ENCODE measurements around the gene TMCO1. TPM values are rescaled to one million over a fixed set of nuclear protein-coding genes. Genes with fewer than 3 reads are reported as not detected.
"Not testable (repeated sequence)": the region's sequence is repeated elsewhere in the genome, so short reads cannot be mapped to it uniquely, and the experiment has no call there.

The TMCO1 gene
- total RNA-seq, 1 experiment from 2014 or later, result 138 TPM

GRCh38 chr1:165683848-165684485 is 84.7 kb downstream of the TMCO1 start:
- H3K9me3 Mint-ChIP-seq (ENCODE audit: unreplicated experiment), result peaks cover 9% of the 10 kb centered on the region
- no peaks in the 10 kb centered on the region for H3K27me3 Mint-ChIP-seq (ENCODE audit: insufficient read depth, unreplicated experiment)
- Histone ChIP-seq H3K9me3 (no peaks in the 10 kb centered on the region), H3K27me3 (replicated peaks; ENCODE audit: control insufficient read depth, insufficient read depth, low read length) (no peaks in the 10 kb centered on the region), H3K36me3 (ENCODE audit: control insufficient read depth, insufficient read depth, low read length) (no peaks in the 10 kb centered on the region), H3K4me3 (ENCODE audit: low read depth, low read length) (no peak overlapping the region), H3K4me1 (no peaks in the 10 kb centered on the region)
- CTCF ChIA-PET, result no interaction called here
- peaks cover 11% of the 10 kb centered on the region for H3K36me3 Mint-ChIP-seq (ENCODE audit: insufficient read depth, unreplicated experiment)
- BruUV-seq (replicated peaks), result no TSS peak
- DNase-seq, result no peak
- no peak overlapping the region for H3K4me3 Mint-ChIP-seq (ENCODE audit: unreplicated experiment)
- H3K4me1 Mint-ChIP-seq (ENCODE audit: low read depth, unreplicated experiment), result no peaks in the 10 kb centered on the region
- POLR2A ChIA-PET, result no interaction called here
- TF ChIP-seq, protein P1, sequence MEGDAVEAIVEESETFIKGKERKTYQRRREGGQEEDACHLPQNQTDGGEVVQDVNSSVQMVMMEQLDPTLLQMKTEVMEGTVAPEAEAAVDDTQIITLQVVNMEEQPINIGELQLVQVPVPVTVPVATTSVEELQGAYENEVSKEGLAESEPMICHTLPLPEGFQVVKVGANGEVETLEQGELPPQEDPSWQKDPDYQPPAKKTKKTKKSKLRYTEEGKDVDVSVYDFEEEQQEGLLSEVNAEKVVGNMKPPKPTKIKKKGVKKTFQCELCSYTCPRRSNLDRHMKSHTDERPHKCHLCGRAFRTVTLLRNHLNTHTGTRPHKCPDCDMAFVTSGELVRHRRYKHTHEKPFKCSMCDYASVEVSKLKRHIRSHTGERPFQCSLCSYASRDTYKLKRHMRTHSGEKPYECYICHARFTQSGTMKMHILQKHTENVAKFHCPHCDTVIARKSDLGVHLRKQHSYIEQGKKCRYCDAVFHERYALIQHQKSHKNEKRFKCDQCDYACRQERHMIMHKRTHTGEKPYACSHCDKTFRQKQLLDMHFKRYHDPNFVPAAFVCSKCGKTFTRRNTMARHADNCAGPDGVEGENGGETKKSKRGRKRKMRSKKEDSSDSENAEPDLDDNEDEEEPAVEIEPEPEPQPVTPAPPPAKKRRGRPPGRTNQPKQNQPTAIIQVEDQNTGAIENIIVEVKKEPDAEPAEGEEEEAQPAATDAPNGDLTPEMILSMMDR (IDR thresholded peaks at IDR 0.05; ENCODE audit: insufficient read depth in 1 of 2, low read depth in 1 of 2, low read length in 1 of 2, severe bottlenecking in 1 of 2, unreplicated experiment in 1 of 2), result no peak
- no peak overlapping the region for H3K27ac Mint-ChIP-seq (ENCODE audit: unreplicated experiment)
- intact Hi-C loops (cut with micrococcal nuclease; ENCODE audit: unreplicated experiment), result no loop called here

DNA sequence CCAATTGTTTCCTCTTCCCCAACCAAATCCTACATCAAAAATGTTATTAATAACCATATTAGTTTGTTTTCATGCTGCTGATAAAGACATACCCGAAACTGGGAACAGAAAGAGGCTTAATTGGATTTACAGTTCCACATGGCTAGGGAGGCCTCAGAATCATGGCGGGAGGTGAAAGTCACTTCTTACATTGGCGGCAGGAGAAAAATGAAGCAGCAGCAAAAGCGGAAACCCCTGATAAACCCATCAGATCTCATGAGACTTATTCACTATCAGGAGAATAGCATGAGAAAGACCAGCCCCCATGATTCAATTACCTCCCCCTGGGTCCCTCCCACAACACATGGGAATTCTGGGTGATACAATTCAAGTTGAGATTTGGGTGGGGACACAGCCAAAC is 87.9 kb downstream of the TMCO1 start:
- H3K4me3 ChIP-seq (ENCODE audit: low read depth, low read length); DNase-seq; POLR2A ChIA-PET; intact Hi-C loops (cut with micrococcal nuclease; ENCODE audit: unreplicated experiment); H3K36me3 ChIP-seq (ENCODE audit: control insufficient read depth, insufficient read depth, low read length); H3K4me3 Mint-ChIP-seq (ENCODE audit: unreplicated experiment); H3K36me3 Mint-ChIP-seq (ENCODE audit: insufficient read depth, unreplicated experiment); BruUV-seq (replicated peaks); H3K27me3 Mint-ChIP-seq (ENCODE audit: insufficient read depth, unreplicated experiment); H3K27me3 ChIP-seq (replicated peaks; ENCODE audit: control insufficient read depth, insufficient read depth, low read length); H3K9me3 ChIP-seq; H3K4me1 ChIP-seq; H3K9me3 Mint-ChIP-seq (ENCODE audit: unreplicated experiment); H3K4me1 Mint-ChIP-seq (ENCODE audit: low read depth, unreplicated experiment); CTCF ChIA-PET; H3K27ac Mint-ChIP-seq (ENCODE audit: unreplicated experiment): not testable (repeated sequence)

DNA sequence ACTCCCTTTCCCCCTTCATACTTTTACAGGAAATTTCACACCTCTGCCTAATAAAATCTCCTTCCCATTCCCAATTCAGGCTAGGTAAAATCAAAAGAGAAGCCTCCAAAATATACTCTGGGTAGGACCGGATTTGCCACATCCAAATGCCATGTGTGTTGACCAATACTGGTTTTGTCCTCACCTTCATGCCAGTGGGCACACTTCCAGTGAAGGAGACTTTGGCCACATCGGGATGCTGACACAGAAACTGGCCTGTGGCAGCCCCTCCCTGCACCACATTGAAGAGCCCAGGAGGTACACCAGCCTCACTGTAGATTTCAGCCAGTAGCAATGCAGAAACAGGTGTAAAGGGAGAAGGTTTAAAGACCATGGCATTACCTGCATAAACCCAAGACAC is 88.4 kb downstream of the TMCO1 start:
- no peaks in the 10 kb centered on the region for H3K27me3 Mint-ChIP-seq (ENCODE audit: insufficient read depth, unreplicated experiment)
- H3K4me1 Mint-ChIP-seq (ENCODE audit: low read depth, unreplicated experiment), result no peaks in the 10 kb centered on the region
- POLR2A ChIA-PET, result no interaction called here
- H3K27ac Mint-ChIP-seq (ENCODE audit: unreplicated experiment), result no peak overlapping the region
- BruUV-seq (replicated peaks), result no TSS peak
- no peak overlapping the region for H3K4me3 ChIP-seq (ENCODE audit: low read depth, low read length)
- H3K9me3 ChIP-seq, result no peaks in the 10 kb centered on the region
- CTCF ChIA-PET, result no interaction called here
- intact Hi-C loops (cut with micrococcal nuclease; ENCODE audit: unreplicated experiment), result no loop called here
- H3K27me3 ChIP-seq (replicated peaks; ENCODE audit: control insufficient read depth, insufficient read depth, low read length), result no peaks in the 10 kb centered on the region
- no peaks in the 10 kb centered on the region for H3K9me3 Mint-ChIP-seq (ENCODE audit: unreplicated experiment)
- TF ChIP-seq, protein P1 (IDR thresholded peaks at IDR 0.05; ENCODE audit: insufficient read depth in 1 of 2, low read depth in 1 of 2, low read length in 1 of 2, severe bottlenecking in 1 of 2, unreplicated experiment in 1 of 2), result no peak
- no peak overlapping the region for H3K4me3 Mint-ChIP-seq (ENCODE audit: unreplicated experiment)
- no peaks in the 10 kb centered on the region for H3K4me1 ChIP-seq
- DNase-seq, result no peak
- H3K36me3 ChIP-seq (ENCODE audit: control insufficient read depth, insufficient read depth, low read length), result peaks cover 1% of the 10 kb centered on the region; the same call in 1 of the 2 replicates
- H3K36me3 Mint-ChIP-seq (ENCODE audit: insufficient read depth, unreplicated experiment), result peaks cover 6% of the 10 kb centered on the region

Measured in Caco-2 (cell line).